GM12892 (cell line): Measurements from ENCODE around the gene SUSD3.

ENCODE experiments used
- POLR2A ChIP-seq: IDR thresholded peaks from 2 replicates; pipeline ENCODE4 v1.6.1; 2011; ENCODE audit warnings: low read depth, low read length, control low read depth
- POLR2AphosphoS5 ChIP-seq: IDR thresholded peaks from 2 replicates; pipeline ENCODE4 v1.6.1; 2011; ENCODE audit warnings: low read depth, low read length, control low read depth

- no peak for TF ChIP-seq POLR2A
- no peak for TF ChIP-seq POLR2AphosphoS5
Measured at GRCh38 chr9:93045521-93045920, 13.0 kb upstream of the SUSD3 start.
